GM19043 (cell line): ENCODE data around the gene LCORL.
"Not testable (repeated sequence)": the region's sequence is repeated elsewhere in the genome, so short reads cannot be mapped to it uniquely, and the experiment has no call there.

ENCODE experiments used
- ATAC-seq: cut with Tn5 transposase; IDR thresholded peaks from one replicate; pipeline ENCODE4 v1.9.1; 2021; ENCODE audit warnings: low read depth; ENCODE audit not compliant: unreplicated experiment

LCORL gene

GRCh38 chr4:18021720-18022571, at the start of gene LCORL:
Gene LCORL (minus strand): TSS chr4:18021755. CDS start chr4:18021751, 4 bp downstream.
- ATAC-seq = peak; percentile 67

DNA sequence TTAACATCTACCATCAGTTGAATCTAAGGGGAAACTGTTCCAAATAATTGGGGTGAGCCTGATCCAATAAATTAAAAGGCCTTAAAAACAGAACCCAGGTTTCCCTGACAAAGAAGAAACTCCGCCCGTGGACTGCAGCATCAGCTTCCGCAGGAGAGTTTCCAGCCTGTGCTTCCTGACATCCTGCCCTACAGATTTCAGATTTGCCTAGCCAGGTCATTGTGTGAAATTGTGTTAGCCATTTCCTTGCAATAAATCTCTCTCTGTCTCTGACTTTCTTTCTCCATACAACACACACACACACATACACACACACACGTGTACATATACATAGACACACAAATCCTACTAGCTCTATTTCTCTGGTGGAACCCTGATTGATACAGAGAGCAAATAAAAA, 48.3 kb upstream of the LCORL start:
- ATAC-seq = no peak

DNA sequence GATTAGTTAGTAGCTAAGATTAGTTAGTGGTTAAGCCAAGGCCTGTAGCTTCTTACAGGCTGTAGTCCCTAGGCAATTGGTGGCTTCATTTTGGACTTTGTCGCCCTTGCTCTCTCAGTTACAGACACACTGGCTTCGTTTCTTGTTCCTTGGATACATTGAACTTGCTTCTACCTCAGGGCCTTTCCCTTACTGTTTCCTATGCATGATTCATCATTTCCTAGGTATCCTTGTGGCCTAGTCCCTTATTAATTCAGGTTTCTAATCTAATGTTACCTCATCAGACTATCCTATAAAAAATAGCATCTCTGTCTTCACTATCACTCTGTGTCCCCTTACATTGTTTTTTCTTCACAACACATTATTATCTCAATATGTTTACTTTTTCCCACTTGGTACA, 45.5 kb upstream of the LCORL start:
- ATAC-seq = no peak

- ATAC-seq = no peak
These were observed 41.5 kb upstream of the LCORL start for GRCh38 chr4:18063079-18063478.

DNA sequence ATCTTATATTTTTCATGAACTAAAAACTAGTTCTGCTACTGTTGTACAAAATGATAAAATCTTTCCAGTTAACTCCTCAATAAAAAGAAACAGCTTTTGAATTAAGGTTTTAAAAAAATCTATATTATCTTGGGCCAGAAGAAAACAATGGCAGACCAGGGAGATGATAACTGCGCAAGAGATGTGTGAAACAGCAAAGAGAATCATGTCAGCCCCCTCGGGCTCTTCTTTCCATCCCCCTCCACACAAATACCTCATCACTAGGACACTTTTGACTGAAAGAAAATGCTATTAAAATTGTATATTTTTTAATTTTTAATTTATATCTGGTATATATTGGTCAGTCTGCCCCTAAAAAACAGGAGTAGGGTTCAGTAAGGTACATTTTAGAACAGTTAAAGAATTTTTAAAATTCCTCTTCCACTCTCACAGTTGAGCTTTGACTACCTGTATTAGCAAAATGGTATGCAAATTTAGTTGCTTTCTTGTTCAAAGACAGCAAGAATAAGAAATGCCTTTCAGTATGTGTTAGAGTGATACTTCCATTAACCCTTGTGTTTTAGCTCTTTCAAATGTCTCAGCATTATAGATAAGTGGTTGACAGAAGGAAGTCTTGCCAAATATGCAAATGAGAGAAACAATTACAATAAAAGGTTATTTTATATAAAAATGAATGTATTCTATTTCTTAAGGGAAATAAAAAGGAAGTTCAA, 36.4 kb upstream of the LCORL start:
- peak; percentile 45 for ATAC-seq

- no peak for ATAC-seq
These were observed 34.5 kb upstream of the LCORL start for GRCh38 chr4:18056030-18056429.

DNA sequence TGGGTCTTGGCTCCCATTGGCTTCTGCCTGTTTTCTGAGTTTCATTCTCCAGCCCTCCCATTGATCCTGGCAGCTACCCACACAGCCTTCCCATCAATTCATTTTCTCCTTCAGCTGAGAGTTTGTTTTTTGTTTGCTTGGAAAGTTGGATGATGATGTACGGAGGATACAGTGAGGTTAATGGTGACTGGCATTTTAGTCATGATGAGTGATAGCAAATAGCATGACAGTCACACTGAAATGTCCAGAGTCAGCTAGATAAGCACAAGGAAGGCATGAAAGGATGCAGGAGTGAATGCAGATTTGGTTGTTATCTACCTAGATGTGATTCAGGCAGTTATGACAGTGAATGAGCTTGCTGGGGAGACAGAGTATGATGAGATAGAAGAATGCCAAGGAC, 30.6 kb upstream of the LCORL start:
- ATAC-seq = no peak

DNA sequence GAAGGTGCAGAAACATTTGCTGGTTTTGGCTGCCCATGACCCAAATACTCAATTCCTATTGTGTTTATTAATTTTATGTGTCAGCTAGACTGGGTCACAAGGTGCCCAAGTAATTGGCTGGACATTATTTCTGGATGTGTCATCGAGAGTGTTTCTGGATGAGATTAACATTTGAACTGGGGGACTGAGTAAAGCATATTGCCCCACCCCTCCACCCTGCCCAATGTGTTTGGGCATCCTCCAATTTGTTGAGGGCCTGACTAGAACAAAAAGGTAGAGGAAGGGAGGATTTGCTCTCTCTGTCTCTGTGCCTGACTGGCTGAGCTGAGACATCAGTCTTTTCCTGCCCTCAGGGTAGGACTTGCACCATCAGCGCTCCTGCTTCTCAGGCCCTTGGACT, 29.7 kb upstream of the LCORL start:
- no peak for ATAC-seq

GRCh38 chr4:18050448-18050847, 28.9 kb upstream of the LCORL start:
- ATAC-seq = no peak

DNA sequence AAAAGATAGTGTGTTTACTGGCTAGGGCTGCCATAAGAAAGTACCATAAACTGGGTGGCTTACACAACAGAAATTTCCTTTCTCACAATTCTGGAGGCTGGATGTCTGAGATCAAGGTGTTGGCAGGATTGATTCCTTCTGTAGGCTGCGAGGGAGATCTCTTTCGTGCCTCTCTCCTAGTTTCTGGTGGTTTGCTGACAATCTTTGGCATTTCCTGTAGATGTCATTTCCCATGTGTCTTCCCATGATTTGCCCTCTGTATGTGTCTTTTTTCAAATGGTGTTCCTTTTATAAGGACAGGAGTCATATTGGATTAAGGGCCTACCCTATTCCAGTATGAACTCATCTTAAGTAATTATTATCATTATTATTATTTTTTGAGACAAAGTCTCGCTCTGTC, 27.9 kb upstream of the LCORL start:
- ATAC-seq = no peak

GRCh38 chr4:18042754-18043153, 21.2 kb upstream of the LCORL start:
- no peak for ATAC-seq

- ATAC-seq = no peak
These were observed 20.5 kb upstream of the LCORL start for GRCh38 chr4:18042012-18042411.

GRCh38 chr4:18041114-18041513, 19.6 kb upstream of the LCORL start:
- ATAC-seq = no peak

DNA sequence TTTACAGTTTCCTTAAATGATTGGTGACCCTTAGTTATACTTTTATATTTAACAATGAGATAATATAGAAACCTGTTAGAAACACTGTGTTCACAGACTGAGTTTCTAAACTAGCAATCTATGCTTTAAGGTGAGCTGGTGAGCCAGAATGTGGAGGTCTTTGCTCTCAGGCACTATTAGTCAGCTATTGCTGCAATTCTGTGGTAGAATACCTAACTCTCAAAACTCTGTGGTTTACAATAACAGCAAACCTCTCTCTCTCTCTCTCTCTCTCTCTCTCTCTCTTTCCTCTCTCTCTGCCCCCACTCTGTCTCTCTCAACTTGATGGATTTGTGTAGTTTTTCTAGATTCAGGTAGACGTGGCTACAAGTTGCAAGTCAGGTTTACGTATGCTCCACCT, 17.6 kb upstream of the LCORL start:
- ATAC-seq = peak; percentile 51

- not testable (repeated sequence) for ATAC-seq
These were observed 14.8 kb upstream of the LCORL start for GRCh38 chr4:18036369-18036768.

DNA sequence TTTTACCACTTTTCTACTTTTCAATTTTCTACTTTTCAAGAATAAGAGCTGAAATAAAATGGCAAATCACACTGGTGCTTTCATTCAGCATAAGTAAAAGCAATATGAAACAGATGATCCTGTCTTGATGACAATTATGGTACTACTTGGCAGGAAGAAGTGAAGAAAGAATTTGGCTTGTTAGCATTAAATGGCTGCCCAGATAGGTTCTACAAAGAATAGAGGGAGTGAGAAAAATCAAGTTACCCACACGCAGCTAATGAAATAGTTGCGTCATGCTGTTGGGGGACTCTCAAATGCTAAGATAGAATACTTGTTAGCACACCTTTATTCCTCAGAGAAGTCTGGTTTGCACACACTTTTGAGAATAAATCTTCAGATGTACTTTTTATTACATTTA, 12.5 kb upstream of the LCORL start:
- ATAC-seq = no peak

GRCh38 chr4:18033111-18034085, 11.8 kb upstream of the LCORL start:
- no peak for ATAC-seq

DNA sequence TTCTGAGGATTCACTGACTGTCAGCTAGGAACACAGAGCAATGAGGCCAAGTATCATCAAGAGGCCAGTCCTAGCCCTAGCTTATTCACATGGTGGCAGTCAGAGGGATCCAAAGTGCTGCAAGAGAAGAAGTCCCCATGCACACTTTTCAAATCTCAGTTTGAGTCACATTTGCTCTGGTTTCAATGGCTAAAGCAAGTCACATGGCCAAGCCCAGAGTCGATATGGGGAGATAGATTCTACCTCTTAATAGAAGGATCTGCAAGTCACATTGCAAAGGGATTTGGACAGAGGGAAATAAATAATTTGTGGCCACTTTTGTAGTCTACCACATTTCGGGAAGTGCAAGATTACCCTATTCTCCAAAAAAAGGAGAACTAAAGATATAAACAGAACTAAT, 3.7 kb upstream of the LCORL start:
- no peak for ATAC-seq

DNA sequence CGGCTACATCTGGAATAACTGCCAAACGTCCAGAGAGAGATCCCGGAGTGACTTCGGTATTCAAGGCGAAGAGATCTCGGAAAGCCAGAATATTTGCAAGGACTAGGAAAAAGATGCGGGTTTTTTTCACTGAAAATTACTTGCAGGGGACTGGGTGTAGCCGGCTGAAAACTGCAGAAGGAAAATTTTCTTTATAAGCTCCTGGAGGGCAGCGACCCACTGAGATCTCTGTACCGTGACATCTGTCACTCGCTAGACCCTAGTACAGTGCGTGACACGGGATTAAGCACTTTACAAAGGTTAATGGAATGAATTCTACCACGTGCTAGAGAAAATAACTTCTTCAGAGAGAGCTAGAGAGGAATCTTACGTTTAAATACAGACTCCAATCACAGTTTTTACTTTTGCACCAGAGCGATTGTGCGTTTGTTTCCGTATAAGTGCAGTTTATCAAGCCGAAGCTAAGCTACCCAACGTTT, 1.1 kb upstream of the LCORL start:
- ATAC-seq = no peak

DNA sequence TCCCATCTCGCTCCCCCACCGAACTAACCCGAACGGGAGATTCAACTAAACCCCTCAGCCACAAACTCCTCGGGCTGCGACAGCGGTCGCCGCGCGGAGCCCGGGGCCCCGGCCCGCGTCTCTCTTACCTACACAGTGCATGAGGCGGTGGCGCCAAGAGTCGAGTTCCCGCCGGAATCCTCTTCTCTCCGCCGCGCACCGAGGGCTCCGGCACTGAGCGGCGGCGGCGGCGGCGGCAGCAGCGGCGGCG, 160 bp downstream of the LCORL start:
- peak; percentile 5 for ATAC-seq
